Measurements from ENCODE around the gene XIAP. TPM values are rescaled to one million over a fixed set of nuclear protein-coding genes. Genes with fewer than 3 reads are reported as not detected.

The XIAP gene
- total and polyA plus RNA-seq, 9 of the 15 experiments (the other 6 are each of a cell fraction or from before 2014, with no cell fraction given): 5.7 to 40.5 (median 19.8) TPM

DNA sequence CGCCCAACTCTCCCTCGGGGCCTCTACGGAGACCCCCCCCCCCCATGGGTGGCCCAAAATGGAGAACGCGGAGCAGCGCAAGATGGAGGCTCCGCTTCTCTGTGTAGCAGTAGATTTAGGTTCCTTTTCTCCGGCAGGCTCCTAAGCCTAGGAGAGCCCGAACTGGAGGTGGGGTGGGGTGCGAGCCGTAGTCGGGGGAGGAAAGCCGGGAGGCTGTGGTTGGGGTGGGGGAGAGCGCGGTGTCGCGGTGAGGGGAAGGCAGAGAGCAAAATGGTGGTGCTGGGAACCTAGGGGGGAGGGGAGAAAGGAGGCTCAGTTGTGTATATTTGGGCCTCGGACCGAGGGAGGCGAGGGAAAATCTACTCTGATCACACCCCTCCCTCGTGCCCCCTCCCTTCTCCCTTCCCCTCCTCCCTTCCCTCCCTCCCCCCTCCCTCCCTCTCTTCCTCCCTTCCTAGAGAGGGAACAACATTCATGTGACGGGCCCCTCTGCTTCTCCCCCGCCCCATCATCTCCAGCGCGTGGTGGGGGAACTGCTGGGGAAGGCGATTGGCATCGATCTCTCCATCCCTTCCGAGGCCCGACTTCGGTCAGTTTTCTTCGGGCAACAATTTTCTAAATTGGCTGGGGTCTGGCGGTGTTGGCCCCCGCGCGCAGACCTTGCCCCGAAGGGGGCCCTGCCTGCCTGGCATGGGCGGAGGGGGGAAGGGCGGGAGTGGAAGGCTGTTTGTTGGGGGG, 101.6 kb downstream of the XIAP start, which contains the start of gene STAG2 (continued):
- TF ChIP-seq, protein P1, sequence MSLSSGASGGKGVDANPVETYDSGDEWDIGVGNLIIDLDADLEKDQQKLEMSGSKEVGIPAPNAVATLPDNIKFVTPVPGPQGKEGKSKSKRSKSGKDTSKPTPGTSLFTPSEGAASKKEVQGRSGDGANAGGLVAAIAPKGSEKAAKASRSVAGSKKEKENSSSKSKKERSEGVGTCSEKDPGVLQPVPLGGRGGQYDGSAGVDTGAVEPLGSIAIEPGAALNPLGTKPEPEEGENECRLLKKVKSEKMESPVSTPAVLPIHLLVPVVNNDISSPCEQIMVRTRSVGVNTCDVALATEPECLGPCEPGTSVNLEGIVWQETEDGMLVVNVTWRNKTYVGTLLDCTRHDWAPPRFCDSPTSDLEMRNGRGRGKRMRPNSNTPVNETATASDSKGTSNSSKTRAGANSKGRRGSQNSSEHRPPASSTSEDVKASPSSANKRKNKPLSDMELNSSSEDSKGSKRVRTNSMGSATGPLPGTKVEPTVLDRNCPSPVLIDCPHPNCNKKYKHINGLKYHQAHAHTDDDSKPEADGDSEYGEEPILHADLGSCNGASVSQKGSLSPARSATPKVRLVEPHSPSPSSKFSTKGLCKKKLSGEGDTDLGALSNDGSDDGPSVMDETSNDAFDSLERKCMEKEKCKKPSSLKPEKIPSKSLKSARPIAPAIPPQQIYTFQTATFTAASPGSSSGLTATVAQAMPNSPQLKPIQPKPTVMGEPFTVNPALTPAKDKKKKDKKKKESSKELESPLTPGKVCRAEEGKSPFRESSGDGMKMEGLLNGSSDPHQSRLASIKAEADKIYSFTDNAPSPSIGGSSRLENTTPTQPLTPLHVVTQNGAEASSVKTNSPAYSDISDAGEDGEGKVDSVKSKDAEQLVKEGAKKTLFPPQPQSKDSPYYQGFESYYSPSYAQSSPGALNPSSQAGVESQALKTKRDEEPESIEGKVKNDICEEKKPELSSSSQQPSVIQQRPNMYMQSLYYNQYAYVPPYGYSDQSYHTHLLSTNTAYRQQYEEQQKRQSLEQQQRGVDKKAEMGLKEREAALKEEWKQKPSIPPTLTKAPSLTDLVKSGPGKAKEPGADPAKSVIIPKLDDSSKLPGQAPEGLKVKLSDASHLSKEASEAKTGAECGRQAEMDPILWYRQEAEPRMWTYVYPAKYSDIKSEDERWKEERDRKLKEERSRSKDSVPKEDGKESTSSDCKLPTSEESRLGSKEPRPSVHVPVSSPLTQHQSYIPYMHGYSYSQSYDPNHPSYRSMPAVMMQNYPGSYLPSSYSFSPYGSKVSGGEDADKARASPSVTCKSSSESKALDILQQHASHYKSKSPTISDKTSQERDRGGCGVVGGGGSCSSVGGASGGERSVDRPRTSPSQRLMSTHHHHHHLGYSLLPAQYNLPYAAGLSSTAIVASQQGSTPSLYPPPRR (CRISPR knock-in tag; IDR thresholded peaks at IDR 0.05; ENCODE audit: borderline replicate concordance): no peak
- TF ChIP-seq ZNF121 (CRISPR knock-in tag; conservative IDR thresholded peaks at IDR 0.05) (no peak), U2AF1 (optimal IDR thresholded peaks at IDR 0.05; ENCODE audit: low read depth, low read length) (no peak), EHMT2 (IDR thresholded peaks at IDR 0.05) (0 out of 2 replicates have a peak, but pooled peaks have one; percentile 17), MGA (IDR thresholded peaks at IDR 0.05) (peak; percentile 56), RBM25 (IDR thresholded peaks at IDR 0.05; ENCODE audit: low read depth, low read length, severe bottlenecking) (no peak), MYBL2 (IDR thresholded peaks at IDR 0.05; ENCODE audit: low read depth) (0 out of 2 replicates have a peak, but pooled peaks have one; percentile 41), MYBL2 (CRISPR knock-in tag; IDR thresholded peaks at IDR 0.05; ENCODE audit: borderline replicate concordance) (no peak), MTA1 (IDR thresholded peaks at IDR 0.05; ENCODE audit: borderline replicate concordance) (no peak), SUPT5H (IDR thresholded peaks at IDR 0.05) (peak; percentile 55), ZNF57 (CRISPR knock-in tag; IDR thresholded peaks at IDR 0.05) (no peak), MIER1 (IDR thresholded peaks at IDR 0.05; ENCODE audit: low read depth) (no peak)
